DND-41 (cell line): Measurements from ENCODE around the gene NR5A2.

Source experiments
- EZH2 ChIP-seq: IDR thresholded peaks from 3 replicates; pipeline ENCODE4 v1.6.1; 2012; ENCODE audit warnings: borderline replicate concordance, low read depth, mild to moderate bottlenecking, moderate library complexity, low read length, inconsistent platforms; ENCODE audit not compliant: severe bottlenecking
- TF ChIP-seq, protein P1 (sequence below): IDR thresholded peaks from 2 replicates; pipeline ENCODE4 v1.5.1; 2012; ENCODE audit warnings: borderline replicate concordance, low read length, moderate library complexity, mild to moderate bottlenecking; ENCODE audit not compliant: poor library complexity, severe bottlenecking; ENCODE audit errors: extremely low read depth

DNA sequence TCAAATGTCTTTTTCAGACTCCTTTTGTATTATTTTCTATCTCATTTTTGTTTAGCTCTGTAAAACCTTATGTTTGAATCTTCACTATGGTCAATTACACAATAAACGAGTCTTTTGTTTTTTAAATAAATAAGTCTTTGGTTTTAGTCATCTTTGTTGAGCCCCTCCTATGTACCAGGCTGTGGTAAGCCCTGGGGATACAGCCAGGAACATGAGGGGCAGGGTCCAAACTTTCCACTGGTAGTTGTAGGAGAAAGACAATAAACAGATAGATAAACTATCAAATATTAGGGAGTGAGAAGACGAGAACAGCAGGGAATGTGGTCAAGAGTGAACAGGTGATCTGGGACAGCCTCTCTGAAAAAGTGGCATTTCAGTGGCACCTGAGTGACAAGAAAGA lies 195.7 kb downstream of the NR5A2 start:
- TF ChIP-seq, protein P1, sequence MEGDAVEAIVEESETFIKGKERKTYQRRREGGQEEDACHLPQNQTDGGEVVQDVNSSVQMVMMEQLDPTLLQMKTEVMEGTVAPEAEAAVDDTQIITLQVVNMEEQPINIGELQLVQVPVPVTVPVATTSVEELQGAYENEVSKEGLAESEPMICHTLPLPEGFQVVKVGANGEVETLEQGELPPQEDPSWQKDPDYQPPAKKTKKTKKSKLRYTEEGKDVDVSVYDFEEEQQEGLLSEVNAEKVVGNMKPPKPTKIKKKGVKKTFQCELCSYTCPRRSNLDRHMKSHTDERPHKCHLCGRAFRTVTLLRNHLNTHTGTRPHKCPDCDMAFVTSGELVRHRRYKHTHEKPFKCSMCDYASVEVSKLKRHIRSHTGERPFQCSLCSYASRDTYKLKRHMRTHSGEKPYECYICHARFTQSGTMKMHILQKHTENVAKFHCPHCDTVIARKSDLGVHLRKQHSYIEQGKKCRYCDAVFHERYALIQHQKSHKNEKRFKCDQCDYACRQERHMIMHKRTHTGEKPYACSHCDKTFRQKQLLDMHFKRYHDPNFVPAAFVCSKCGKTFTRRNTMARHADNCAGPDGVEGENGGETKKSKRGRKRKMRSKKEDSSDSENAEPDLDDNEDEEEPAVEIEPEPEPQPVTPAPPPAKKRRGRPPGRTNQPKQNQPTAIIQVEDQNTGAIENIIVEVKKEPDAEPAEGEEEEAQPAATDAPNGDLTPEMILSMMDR = no peak
- TF ChIP-seq EZH2 = no peak
